Measurements from ENCODE around the gene MSX1.

Gene MSX1

DNA sequence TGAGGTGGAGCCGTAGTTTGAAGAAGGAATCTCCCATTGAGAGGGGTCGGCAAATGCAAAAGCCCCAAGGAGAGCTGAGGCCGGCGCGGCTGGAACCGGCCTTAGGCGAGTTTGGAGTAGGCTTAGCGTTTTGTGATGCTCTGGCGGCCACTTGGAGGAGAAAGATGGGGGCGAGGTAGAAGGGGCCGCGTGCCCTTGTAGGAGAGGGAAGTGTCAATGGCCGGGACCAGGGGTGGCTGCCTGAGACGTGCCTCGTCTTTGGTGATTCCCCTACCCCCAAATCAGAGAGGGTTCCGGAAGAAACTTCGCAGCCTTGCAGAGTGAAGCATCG, 11.7 kb downstream of the MSX1 start:
- DNase-seq = no peak

DNA sequence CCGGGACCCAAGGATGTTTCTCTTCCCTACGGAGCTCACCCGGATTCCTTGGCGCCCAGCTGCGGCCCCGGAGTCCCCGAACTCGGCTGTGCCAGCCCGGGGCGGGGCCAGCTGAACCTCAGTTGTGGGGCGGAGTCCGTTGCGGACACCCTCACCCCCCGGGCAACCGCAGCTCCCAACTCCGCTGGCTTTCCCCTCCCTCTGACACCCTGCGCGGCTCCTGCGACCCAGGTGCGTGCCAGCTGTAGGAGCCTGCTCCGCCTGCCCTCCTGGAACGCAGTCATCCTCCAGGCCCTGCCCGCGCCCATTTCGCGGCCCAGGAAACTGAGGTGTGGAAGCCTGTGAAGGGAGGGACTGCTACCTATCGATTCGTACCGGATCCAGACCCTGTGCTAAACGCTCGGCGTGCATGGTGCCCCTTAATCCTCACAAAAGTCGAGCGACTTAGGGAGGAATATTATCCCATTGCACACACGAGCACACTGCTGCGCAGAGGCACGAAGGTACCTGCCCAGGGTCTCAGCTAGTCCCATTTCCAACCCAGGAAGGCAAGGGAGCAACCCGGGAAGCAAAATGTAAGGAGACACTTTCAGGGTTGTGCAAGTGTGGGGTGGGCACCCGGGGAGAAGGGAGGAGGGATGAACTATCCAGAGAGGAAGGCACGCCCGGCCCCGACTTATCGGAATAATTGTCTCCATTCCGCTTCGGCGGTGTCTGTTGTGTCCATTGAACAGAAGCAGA, 12.3 kb downstream of the MSX1 start:
- DNase-seq = no peak

DNA sequence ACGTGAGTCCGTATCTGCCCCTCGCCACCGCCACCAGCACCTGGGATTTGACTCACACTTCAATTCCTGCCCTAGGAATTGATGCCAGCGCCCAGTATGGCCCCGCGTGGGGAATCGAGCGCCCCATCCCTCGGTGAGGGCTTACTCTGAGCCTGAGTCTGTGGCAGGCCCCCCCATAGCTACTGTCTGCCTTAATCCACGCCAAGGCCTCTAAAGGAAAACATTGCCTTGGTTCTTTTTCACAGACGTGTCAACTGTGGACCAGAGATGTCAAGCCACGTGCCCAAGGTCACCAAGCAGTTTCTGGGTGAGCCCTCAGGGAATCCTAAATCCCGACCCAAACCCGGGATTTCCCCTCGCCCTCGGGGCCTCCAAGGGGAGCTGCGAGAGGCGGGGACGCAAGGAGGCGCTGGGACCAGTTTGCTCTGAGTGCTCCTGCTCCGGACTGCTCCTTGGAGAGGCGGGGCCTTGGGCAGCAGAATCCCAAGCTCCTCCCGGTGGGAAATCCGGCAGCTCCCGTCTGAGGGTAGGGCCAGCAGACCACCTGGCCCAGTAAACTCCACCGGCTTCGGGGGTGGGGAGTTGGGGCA, 12.9 kb downstream of the MSX1 start:
- DNase-seq = no peak

DNA sequence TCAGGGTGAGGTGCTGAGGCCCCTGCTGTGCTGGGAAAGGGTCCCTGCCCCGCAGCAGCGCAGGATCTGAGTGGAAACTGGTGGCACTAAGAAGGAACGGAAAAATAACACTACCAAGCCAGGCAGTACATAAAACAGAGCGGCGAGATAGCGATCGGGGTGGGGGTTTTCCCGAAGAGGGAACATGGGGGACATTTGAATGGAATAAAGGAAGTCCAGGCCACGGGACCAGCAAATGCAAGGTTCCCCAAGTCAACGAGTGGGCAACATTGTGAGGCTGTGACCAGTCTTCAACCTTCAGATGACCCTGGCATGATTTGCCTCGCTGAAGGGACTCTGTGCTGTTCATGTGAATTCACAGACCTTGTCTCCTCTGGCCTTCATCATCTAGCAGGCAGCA, 13.7 kb downstream of the MSX1 start:
- no peak for DNase-seq

DNA sequence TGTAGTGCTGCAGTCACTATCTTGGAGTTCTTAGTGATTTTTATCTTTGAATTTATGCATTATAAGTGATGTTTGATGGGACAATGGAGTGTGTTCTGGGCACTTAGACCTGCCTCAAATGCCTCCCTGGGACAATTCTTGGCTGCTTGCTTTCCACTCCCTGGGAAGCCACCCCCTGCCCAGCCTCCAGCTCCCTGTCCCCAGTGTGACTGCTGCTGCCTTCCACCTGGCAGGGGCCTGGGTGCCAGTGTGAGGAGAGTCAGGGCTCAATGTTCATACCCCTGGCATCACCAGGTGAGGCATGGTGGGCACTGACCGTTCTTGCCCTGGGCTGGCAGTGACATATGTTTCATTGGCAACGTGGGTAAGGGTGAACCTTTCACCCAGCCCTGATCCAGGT, 14.8 kb downstream of the MSX1 start:
- no peak for DNase-seq

DNA sequence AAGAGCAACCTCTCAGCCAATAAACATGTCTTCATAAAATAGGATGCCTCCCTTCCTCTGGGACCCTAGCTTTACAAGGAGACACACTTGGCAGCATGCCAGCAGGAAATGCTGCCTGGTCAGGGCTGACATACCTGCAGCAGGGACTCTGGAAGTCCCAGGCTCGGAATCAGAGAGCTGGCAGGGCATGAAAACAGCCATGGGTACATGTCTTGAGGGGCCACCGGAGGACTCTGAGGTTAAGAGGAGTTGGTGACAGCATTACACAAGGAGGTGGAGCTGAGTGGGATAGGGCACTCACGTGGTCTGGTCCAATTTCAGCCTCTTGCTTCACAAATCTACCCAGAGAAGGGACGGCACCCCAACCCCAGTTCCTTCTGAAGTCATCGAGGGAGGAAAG, 15.7 kb downstream of the MSX1 start:
- no peak for DNase-seq

DNA sequence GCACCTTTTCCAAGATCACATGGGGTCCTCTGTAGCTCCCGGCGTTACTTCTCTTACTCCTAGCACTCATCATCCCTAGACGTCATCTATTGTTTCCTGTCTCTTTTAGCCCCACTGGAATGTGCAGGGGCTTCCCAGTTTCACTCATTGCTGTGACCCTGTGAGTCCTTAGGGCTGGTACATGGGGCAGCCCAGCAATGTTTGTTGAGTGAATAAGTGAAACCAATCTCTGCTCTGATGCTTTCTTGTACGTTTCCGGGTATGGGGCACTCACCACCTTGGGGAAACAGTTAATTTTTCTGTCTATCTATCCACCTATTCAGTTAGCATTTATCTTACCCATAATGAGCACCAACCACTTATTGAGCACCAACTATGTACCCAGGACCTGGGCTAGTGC, 16.1 kb downstream of the MSX1 start:
- no peak for DNase-seq

DNA sequence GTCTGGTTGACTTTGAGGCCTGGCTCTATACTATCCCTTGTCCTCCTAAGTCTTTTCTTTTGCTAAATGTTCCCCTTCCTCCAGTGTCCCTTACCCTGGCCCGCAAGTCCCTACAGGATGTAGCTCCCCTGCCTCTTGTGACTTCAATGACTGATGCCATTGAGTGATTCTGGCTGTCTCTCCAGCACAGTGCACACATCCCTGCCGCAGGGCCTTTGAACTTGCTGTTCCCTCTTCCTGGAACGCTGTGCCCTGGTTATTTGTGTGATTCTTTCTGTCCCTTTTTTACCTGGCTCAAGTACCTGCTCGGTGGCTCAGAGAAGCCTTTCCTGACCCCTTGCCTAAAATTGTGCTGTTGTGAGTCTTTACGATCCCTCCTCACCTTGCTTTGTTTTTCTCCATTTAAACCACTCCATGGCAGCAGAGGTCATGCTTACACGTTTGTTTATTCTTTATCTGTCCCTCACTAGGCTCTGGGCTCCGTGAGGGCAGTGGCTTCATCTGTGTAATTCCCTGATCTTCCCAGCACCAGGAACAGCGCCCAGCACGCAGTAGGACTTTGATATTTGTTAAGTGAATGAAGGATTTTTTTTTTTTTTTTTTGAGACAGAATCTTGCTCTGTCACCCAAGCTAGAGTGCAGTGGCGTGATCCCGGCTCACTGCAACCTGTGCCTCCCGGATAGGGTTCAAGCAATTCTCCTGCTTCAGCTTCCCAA, 17.6 kb downstream of the MSX1 start:
- DNase-seq = no peak

DNA sequence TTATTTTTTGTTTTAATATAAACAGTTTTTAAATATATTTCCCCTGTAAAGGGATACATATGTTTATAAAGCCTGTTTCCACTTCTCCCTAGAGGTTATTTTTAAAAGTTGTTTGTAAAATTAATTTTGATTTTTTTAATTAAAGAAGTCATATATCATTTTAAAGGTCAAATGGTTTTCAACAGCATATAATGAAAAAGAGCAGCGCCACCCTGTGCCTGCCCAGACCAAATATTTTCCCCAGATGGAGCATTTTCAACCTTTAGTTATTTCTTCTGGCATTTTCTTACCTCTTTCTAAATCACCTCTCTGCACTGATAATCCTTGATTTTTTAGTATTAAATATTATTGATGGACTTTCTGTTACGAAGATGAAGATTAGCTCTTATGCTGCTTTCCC, 21.0 kb downstream of the MSX1 start:
- DNase-seq = no peak

DNA sequence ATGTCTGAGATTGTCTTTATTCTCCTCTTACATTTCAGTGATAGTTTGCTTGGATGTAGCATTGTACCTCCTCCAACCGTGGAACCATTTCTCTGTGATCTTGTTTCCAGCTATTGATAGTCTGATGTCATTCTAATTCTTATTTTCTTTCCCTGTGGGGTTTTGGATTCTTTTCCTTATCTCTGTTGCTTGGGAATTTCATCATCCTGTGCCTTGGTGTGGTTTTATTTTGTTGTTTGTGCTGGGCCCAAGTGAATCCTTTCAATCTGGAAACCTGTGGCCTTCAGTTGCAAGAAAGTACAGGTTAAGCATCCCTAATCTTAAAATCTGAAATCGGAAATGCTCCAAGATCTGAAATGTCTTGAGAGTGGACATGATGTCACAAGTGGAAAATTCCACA, 22.0 kb downstream of the MSX1 start:
- no peak for DNase-seq

DNA sequence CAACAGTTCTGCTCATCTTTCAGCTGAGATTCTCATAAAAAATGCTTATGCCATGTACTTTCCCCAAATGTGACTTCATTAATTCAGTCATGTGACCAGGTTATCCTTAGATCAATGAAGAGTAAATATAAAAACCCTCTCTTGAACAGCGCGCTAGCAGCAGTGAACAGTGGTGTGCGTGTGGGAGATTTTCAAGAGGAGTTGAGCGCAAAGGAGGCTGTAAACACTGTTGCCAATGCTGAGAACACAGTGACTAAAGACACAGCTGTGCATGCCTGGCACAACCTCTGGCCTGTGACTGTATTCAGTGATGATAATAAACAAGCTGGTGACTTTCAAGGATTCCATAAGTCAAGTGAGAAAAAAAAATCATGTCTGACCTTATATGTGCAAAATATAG, 25.1 kb downstream of the MSX1 start:
- DNase-seq = no peak

DNA sequence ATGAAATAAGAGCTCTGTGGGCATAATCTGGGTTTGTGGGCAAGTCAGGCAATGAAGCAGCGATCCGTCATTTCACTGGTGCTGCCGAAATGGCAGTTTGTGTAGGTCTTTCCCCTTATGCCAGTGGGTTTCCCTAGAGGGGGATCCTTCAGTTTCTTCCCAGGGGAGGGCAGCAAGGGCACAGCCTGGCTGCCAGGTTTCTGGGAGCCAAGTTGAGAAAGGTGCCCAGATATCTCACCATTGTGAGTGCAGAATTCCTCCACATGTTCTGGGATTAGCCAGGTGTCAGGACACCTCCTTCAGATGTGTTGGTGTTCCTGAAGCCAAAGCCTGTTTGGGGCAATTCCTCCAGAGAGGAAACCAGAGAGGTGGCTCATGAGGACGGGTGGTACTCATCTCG, 28.0 kb downstream of the MSX1 start:
- DNase-seq = no peak

DNA sequence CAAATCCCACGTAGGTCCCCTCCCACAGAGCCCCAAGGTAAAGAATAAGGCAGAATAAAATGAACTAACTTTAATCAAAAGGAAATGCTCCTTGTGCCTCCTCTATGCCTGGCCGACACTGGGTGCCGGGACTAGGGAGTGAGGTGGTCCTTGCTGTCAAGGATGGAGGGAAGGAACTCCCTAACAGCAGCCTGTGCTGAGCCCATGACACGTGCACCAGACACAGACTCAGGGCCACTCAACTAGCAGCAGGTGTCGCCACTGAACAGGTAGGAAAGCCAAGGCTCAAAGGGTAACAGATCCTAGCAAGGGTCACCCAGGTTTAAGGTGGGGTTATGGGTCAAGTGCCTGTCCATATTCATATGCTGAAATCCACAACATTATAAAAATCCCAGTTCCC, 29.2 kb downstream of the MSX1 start:
- no peak for DNase-seq

DNA sequence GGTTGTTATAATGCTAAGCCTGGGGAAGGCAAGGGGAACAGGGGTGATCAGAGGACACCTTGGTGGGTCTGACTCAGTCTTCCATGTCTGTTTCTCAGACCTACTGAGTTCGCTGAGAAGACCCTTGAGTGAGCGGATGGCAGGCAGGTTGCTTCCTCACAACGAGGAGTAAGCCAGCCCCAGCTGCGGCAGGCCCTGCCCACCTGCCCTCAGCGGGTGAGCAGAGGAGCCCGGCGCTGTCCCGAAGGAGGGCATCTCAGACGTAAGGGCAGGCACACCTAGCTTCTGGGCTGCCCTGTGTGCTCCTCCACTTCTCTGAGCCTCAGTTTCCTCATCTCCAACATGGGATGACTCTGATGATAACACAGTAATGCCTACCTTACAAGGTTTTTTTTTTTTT, 30.3 kb downstream of the MSX1 start:
- DNase-seq = no peak

DNA sequence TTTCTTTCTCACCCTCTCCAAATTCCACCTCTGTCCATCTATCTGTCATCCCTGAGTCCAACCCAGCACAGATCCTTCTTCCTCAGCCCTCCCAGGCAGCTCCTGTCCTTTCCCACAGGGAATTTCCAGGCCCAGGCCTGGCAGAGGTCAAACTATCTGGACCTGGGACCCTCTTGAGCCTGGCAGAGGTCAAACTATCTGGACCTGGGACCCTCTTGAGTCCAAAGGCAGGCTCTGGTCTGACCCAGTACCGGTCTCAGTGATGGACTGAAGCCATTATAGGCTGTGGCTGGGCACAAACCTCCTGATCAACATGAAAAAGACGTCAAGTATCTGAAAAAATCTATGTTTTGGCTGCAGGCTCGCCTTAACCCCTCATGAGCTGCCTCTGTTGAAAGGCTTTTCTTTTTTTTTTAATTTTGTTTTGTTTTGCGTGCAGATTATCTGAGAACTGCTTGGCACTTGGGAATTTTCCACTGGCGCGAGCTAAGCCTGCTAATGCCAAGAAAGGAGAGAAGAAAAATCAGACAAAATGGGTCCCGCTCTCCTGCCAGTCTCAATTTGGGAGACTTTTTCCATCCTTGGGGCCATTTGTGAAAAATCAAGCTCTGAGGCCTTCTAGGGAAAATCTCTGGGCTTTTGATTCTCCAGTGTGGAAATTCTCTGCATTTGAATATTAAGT, 31.2 kb downstream of the MSX1 start:
- DNase-seq = no peak

DNA sequence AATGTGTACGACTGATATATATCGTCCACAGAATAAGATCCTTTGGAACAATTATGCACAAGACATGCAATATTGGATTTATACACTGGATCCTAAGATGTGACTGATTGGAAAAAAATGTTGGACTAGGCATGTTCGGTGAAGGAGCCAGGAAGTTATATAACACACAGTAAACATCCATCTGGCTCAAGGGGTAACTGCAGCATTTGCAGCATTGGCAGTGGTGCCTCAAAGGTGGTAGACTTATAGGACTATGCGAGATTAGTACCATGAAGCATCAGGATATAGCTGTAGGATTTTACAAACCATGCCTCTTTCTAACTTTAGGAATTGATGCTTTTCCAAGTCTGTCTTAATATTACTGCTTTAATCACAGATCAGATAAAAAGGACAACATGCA, 34.3 kb downstream of the MSX1 start:
- DNase-seq = no peak

DNA sequence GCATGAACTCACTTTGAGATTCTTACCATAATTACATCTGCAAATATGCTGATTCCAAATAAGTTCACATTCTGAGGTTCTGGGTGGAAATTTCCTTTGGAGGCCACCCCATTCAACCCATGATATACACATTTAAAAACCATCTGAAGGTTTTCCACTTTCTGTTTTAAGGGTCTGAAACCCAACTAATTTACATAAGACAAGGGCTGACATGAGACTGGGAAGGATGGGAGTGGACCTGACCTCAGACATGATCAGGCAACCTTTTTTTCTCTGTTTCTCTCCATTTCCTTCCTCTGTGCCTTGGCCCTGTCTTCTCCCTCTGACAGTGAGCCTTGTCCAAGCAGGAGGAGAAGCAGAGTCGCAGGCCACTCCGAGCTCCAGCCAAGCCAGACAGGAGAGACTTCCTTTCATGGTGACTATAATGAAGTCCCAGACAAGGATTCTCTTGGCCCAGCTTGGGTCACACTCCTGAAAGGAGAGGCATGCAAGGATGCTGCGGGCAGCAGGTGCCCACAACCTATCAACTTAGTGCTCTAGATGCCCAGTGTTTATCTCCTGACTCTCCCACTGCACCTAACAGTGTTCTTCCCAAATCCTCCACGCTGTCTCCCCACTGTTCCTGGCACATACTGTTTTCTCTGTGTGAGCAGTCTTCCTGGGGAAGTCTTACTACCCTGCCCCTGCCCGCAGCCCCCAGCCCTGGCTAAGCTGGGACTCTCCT, 39.9 kb downstream of the MSX1 start:
- no peak for DNase-seq

DNA sequence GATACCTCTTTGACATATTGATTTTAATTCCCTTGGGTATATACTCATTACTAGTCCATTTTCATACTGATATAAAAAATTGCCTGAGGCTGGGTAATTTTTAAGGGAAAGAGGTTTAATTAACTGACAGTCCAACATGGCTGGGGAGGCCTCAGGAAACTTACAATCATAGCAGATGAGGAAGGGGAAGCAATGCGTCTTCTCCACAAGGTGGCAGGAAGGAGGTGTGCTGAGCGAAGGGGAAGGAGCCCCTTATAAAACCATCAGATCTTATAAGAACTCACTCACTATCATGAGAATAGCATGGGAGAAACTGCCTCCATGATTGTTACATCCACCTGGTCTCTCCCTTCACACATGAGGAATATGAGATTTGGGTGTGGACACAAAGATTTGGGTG, 42.4 kb downstream of the MSX1 start:
- DNase-seq = no peak

DNA sequence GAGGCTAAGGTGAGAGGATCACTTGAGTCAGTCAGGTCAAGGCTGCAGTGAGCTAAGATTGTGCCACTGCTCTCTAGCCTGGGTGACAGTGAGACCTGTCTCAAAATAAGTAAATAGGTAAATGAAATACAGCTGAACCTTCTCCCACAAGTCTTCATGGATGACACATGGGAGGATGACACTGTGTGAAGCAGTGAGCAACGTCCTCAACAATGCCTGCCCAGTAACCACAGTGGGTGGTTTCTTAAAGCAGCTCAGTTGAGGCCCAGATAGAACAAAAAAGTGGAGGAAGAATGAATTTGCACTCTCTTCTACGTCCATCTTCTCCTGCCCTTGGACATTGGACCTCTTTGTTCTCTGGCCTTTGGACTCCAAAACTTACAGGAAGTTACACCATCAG, 52.7 kb downstream of the MSX1 start:
- DNase-seq = no peak

DNA sequence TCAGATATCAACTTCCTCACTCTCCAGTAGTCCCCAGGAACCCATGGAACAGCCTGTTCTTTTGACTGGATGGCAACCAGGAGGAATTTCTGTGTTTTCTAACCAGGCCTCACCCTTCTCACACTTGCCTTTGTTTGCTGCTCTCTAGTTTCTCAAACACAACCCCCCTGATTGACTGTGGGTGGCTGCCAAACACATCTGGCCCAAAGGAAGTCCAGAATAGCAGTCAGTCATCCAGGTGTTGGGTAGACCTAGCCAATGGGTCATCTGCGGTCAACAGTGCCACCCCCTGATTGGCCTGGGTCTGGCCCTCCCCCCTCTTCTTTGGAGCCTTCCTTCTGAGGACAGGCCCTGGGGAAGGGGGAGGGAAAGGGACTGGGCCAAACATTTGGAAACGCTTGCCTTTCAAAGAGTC, 53.7 kb downstream of the MSX1 start:
- no peak for DNase-seq
